Psoas muscle (tissue), 8 donors: ENCODE results near the gene PALM3. TPM values are rescaled to one million over a fixed set of nuclear protein-coding genes. Genes with fewer than 3 reads are reported as not detected.

Experiments
- ATAC-seq, 4 donors: fragments of 200-7000 bp; cut with Tn5 transposase; one replicate each; pipeline ENCODE4 v1.9.1; 2020; ENCODE audit warnings: moderate library complexity in 3 of 4, mild to moderate bottlenecking in 2 of 4
- DNase-seq, 2 donors: peaks; one replicate each; pipeline ENCODE4 v3.0.0-alpha.2; 2020
- H3K27ac ChIP-seq: fragments of 200-600 bp; one replicate; pipeline ENCODE4 v1.8.0; 2022
- H3K27me3 ChIP-seq, 3 donors: fragments of 200-600 bp in 1 of 3; one replicate each; pipeline versions ENCODE4 v1.6.1 to v1.8.0; 2013 to 2022; ENCODE audit warnings: low read length in 2 of 3, mild to moderate bottlenecking in 2 of 3, moderate library complexity in 1 of 3; ENCODE audit not compliant: insufficient read depth in 3 of 3
- H3K36me3 ChIP-seq, 2 donors: fragments of 200-600 bp in 1 of 2; one replicate each; pipeline versions ENCODE4 v1.6.1 to v1.8.0; 2013 to 2022; ENCODE audit warnings: low read depth in 1 of 2, mild to moderate bottlenecking in 1 of 2, moderate library complexity in 1 of 2; ENCODE audit not compliant: insufficient read depth in 1 of 2
- H3K4me1 ChIP-seq: fragments of 200-600 bp; one replicate; pipeline ENCODE4 v1.8.0; 2022
- H3K4me3 ChIP-seq: fragments of 200-600 bp; one replicate; pipeline ENCODE4 v1.8.0; 2022; ENCODE audit warnings: mild to moderate bottlenecking
- H3K9me3 ChIP-seq: fragments of 200-600 bp; one replicate; pipeline ENCODE4 v1.8.0; 2022
- WGBS, 3 donors: extraction: QIAGEN DNeasy Blood & Tissue Kit; methylation state at CpG; one replicate each; pipeline versions ENCODE4 v1.1.6 to v1.1.7; 2013; 5-methylcytosine and 5-hydroxymethylcytosine counted together
- intact Hi-C, 2 donors: fragments of 100-400 bp; cut with DNase I; formaldehyde crosslinking; loops; one replicate each; pipeline versions ENCODE4 v1.11.0 to v1.14.2; 2022
- polyA plus RNA-seq, 3 donors: library from polyadenylated mRNA; stranded (reverse); fragments of 200-250 nt; gene quantifications; one replicate each; pipeline ENCODE4 v1.2.3, GENCODE V29; 2013
- total RNA-seq, 4 donors: library from RNA; stranded (reverse); fragmentation: NEBNext Ultra II Directional in 2 of 4; extraction: Animal tissue kit (Norgen Biotek cat#: 25700) in 2 of 4; gene quantifications; one replicate each; pipeline versions ENCODE4 v1.2.1 to v1.2.4, GENCODE V29; 2021 to 2023
- TF ChIP-seq, protein P1 (sequence below): fragments of 200-600 bp; IDR thresholded peaks from one replicate; pipeline ENCODE4 v1.8.0; 2022; ENCODE audit warnings: antibody characterized with exemption
- donor health status: healthy with polysubstance abuse.
- donor health status: DM: no; HTN: no; CAD: no; lungs with moderate emphysema.
- donor health status: Bipolar disorder and iron deficiency.
- donor health status: healthy.
- donor health status: DM: yes; HTN: yes; CAD: no.
- donor health status: DM: no; HTN: no; CAD: no.
- donor health status: DM: no; HTN: no; CAD: no.
- donor health status: DM: yes; HTN: yes; CAD: no.

The PALM3 gene
- total and polyA plus RNA-seq, 7 donors = 0.04 to 0.05 TPM; not detected in 5

DNA sequence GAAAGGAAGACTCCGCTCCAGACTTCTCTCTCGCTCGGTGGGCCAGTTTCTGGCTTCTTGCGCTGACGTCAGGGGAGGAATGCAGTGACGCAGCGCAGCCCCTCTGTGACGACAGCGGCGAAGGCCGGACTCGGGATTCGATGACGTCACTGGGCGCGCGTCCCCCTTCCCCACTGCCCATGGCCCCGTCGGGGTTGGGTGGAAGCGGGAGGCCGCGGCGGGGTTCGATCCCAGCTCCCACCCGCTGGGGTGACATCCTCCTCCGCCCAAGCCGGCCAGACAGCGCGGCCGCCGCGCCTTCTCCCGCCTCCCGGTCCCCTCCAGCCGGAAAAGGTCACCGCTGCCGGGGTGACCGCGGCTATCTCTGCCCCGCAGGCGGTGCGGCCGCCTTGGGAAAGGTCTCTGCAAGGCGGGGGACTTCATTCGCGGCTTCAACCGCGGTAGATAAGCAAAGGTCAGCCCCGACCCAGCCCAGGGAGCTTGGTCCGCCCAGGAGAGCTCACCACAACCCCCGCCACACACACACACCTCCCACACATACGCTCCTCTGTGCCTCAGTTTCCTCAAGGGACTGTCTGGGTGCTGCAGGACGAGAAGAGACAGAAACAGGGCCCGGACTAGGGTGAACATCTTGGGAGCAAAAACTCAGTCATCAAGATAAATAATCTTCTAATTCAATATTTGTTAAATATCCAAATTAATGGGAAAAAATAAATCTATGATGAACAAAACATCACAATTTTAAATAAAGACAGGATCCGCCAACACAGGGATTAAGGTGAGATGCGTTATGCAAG lies 54.9 kb downstream of the PALM3 start:
- intact Hi-C loops = loop anchor here in 1 of 2 donors (5.0 kb wide), 1 partner anchor 65 kb away; the partner anchor contains the start of gene MISP3
- 4 to 8% (median 6%) methylated on average over 50 to 56 of the region's 56 CpGs for WGBS, 3 donors
- TF ChIP-seq, protein P1, sequence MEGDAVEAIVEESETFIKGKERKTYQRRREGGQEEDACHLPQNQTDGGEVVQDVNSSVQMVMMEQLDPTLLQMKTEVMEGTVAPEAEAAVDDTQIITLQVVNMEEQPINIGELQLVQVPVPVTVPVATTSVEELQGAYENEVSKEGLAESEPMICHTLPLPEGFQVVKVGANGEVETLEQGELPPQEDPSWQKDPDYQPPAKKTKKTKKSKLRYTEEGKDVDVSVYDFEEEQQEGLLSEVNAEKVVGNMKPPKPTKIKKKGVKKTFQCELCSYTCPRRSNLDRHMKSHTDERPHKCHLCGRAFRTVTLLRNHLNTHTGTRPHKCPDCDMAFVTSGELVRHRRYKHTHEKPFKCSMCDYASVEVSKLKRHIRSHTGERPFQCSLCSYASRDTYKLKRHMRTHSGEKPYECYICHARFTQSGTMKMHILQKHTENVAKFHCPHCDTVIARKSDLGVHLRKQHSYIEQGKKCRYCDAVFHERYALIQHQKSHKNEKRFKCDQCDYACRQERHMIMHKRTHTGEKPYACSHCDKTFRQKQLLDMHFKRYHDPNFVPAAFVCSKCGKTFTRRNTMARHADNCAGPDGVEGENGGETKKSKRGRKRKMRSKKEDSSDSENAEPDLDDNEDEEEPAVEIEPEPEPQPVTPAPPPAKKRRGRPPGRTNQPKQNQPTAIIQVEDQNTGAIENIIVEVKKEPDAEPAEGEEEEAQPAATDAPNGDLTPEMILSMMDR = no peak
- Histone ChIP-seq H3K27ac (peak overlapping the region; percentile 98), H3K36me3 (no peaks in the 10 kb centered on the region), H3K4me1 (peaks cover 34% of the 10 kb centered on the region), H3K4me3 (peak overlapping the region; percentile 91), H3K27me3 (no peaks in the 10 kb centered on the region), H3K9me3 (no peaks in the 10 kb centered on the region)
- ATAC-seq (peak; percentile 55 to 67 (median 57)), DNase-seq (peak; percentile 90 to 95)

DNA sequence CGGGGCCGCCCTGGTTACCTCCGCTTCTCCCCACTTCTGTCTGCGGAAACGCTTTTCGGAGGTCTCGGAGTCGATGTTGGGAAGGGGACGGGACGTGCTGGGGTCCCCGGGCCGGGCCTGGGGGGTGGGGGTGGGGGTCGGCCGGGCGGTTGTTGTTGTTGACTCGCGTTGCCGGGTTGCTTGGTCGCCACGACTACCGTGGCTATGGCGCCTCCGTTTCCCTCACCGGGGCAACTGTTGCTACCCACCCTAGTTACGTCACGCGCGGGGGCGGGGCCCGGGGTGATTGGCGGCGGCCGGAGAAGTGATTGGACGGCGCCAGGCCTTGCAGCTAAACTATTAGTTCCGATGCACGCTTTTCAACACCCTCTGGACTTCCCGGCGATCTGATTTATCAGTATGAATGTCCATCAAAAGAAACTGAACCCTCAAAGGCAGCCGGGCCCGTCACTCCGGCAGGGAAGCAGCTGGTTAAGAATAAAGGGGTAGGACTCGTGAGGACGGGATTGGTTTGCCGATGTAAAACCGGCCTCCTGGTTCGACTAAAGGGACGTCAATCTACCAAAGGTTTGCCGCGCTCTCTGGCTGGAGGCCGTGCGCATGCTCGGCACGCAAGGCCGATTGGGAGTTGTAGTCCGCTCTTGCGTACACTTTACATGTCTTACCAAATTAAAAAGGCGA lies 55.7 kb downstream of the PALM3 start, which contains the start of gene RFX1:
TSS of gene RFX1 (minus strand) at position 236 of the 681 bp plus-strand sequence. CDS start 12,477 bp downstream, outside the sequence.
- DNase-seq = peak; percentile 100
- Histone ChIP-seq H3K4me3 (peak within 1 kb of the TSS; percentile 91), H3K27me3 (no peaks in the 10 kb centered on the region), H3K36me3 (no peaks in the 10 kb centered on the region), H3K27ac (peak within 1 kb of the TSS; percentile 98), H3K9me3 (no peaks in the 10 kb centered on the region), H3K4me1 (peaks cover 38% of the 10 kb centered on the region)
- peak; percentile 84 to 88 (median 87) for ATAC-seq
- 0 to 1% (median 0%) methylated on average over 48 to 58 of the region's 58 CpGs for WGBS, 3 donors
- TF ChIP-seq, protein P1 = no peak
- intact Hi-C loops = loop anchor here in 1 of 2 donors (5.0 kb wide), 1 partner anchor 66 kb away; the partner anchor contains the start of gene MISP3

DNA sequence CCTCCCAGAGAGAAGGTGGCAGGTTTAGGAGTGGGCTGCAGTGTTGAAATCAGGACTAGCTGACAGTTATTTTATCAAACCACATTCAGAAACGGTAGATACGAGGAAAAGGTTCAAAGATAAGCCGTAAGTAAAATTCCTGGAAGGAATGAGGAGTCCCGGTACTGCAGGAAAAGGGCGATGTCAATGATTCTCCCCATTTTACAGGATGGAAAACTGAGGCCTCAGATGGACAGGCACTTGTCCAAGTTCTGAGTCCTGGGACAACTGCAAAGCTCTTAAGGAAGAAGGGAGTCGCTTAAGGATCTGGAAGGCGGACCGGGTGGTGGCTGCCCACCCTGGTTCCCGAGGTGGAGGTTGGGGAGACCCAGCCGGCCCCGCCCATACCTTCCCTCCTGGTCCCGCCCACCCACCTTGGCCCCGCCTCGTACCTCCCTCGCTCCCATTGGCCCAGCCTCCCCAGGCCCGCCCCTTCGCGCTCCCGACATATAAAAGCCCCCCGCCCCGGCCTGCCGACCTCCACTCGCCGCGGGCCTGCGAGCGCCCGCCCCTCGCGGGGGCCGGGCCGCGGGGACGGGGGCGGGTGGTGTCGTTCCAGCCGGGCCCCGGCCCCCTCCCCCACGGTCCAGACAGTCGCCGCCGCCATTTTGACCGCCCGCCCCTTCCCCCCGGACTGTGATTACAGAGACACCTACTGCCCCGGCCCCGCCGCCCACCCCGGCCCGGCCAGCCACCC lies 56.4 kb downstream of the PALM3 start:
- ATAC-seq (peak; percentile 66 to 70 (median 68)), DNase-seq (peak; percentile 91 to 96)
- WGBS, 3 donors = 6 to 20% (median 11%) methylated on average over 15 to 50 of the region's 50 CpGs
- TF ChIP-seq, protein P1 = no peak
- intact Hi-C loops = loop anchor here in 1 of 2 donors (5.0 kb wide), 1 partner anchor 67 kb away; the partner anchor contains the start of gene MISP3
- Histone ChIP-seq H3K27me3 (no peaks in the 10 kb centered on the region), H3K9me3 (no peaks in the 10 kb centered on the region), H3K4me1 (peaks cover 45% of the 10 kb centered on the region), H3K27ac (peak overlapping the region; percentile 98), H3K36me3 (no peaks in the 10 kb centered on the region), H3K4me3 (peak overlapping the region; percentile 82)

DNA sequence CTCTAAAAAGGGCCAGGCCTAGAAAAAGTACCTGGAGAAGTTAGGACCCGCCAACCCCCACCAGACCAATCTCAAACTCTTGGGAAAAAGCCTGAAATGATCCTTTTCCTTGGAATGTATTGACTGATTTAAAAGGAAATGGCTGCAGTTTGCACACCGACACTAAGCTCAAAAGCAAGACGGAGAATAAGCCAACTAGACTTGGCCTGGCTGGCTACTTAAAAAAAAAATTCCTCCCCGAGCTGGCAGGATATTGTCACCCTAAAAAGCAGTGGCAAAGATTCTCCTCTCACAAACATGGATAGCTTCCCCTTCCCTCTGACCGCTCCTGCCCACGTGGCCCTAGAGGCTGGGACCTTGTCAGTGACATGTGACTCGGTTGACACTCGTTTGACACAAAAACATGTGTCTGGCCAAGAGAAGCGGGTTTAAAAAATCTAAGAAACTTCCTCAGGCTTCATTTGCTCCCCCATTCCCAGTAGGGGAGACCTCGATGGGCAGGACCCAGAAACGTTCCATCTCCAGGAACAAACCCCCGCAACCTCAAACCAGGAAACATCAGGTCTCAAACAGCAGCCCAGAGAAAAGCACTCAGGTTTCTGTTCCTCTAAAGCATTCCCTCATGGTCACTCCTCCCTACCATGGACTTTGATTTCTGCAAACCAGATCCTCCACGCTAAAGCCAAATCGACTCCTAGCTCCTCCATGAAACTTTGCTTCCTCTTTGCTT lies 57.1 kb downstream of the PALM3 start:
- H3K36me3 ChIP-seq = no peaks in the 10 kb centered on the region
- DNase-seq (peak; percentile 58 to 74), ATAC-seq (peak in 3 of 4 donors; percentile 17 to 26 (median 26))
- intact Hi-C loops = loop anchor here in 1 of 2 donors (5.0 kb wide), 1 partner anchor 68 kb away; the partner anchor contains the start of gene MISP3
- H3K27ac ChIP-seq = peak overlapping the region; percentile 98
- 12 to 15% (median 13%) methylated on average over 14 of the region's 14 CpGs for WGBS, 3 donors
- no peaks in the 10 kb centered on the region for H3K9me3 ChIP-seq
- TF ChIP-seq, protein P1 = no peak
- H3K4me1 ChIP-seq = peaks cover 45% of the 10 kb centered on the region
- H3K4me3 ChIP-seq = peak overlapping the region; percentile 82
- H3K27me3 ChIP-seq = no peaks in the 10 kb centered on the region
